Common myeloid progenitor, CD34-positive (primary cell): ENCODE data around the gene DTNB.
A peak's percentile ranks its signal among the peaks of the same experiment; 100 is the strongest.

Experiments
- CTCF ChIA-PET: fragments of 350-600 bp; sonication (Branson Sonifier 250); formaldehyde crosslinking; loops from one replicate; lab custom pipeline; 2021; ENCODE audit warnings: antibody characterized with exemption; lab: Charles Lee
- POLR2A ChIA-PET: fragments of 350-600 bp; sonication (Branson Sonifier 250); formaldehyde crosslinking; loops from one replicate; lab custom pipeline; 2021; ENCODE audit warnings: antibody characterized with exemption; lab: Charles Lee
- DNase-seq, 3 donors: peaks; one replicate each; pipeline versions ENCODE4 v3.0.0 to v3.0.0-alpha.2; 2013
- H3K27ac ChIP-seq, 2 experiments: 1 replicate in 1 of 2; 2 replicates in 1 of 2; pipeline ENCODE4 v1.7.0; 2013; ENCODE audit warnings: inconsistent platforms in 2 of 2, low read length in 2 of 2, mild to moderate bottlenecking in 2 of 2, low read depth in 1 of 2, moderate library complexity in 1 of 2; ENCODE audit not compliant: severe bottlenecking in 2 of 2, insufficient read depth in 1 of 2, poor library complexity in 1 of 2
- H3K27me3 ChIP-seq, 5 experiments: replicated peaks in 2 of 5; 1 replicate in 3 of 5; 2 replicates in 2 of 5; pipeline versions ENCODE4 v1.6.1 to v1.7.0; 2013; ENCODE audit warnings: low read length in 4 of 5, mild to moderate bottlenecking in 2 of 5, moderate library complexity in 2 of 5, inconsistent platforms in 1 of 5; ENCODE audit not compliant: insufficient read depth in 5 of 5, control insufficient read depth in 4 of 5
- H3K36me3 ChIP-seq, 4 experiments: 1 replicate in 2 of 4; 2 replicates in 2 of 4; pipeline versions ENCODE4 v1.6.1 to v1.7.0; 2013; ENCODE audit warnings: low read length in 3 of 4, control low read depth in 1 of 4, mild to moderate bottlenecking in 1 of 4; ENCODE audit not compliant: control insufficient read depth in 4 of 4, insufficient read depth in 4 of 4
- H3K4me1 ChIP-seq, 4 experiments: 1 replicate in 3 of 4; 2 replicates in 1 of 4; pipeline versions ENCODE4 v1.6.1 to v1.7.1; 2013; ENCODE audit warnings: low read length in 3 of 4, mild to moderate bottlenecking in 3 of 4, control low read depth in 1 of 4, inconsistent platforms in 1 of 4, moderate library complexity in 1 of 4; ENCODE audit not compliant: control insufficient read depth in 4 of 4, insufficient read depth in 4 of 4; ENCODE audit errors: control extremely low read depth in 1 of 4
- H3K4me3 ChIP-seq, 7 experiments: 1 replicate in 4 of 7; 2 replicates in 3 of 7; pipeline versions ENCODE4 v1.5.1 to v1.7.0; 2013; ENCODE audit warnings: mild to moderate bottlenecking in 7 of 7, low read length in 6 of 7, moderate library complexity in 6 of 7, inconsistent platforms in 2 of 7, low read depth in 2 of 7, control low read depth in 1 of 7; ENCODE audit not compliant: insufficient read depth in 4 of 7, control insufficient read depth in 1 of 7; ENCODE audit errors: extremely low read depth in 1 of 7
- H3K9me3 ChIP-seq, 5 experiments: 1 replicate in 4 of 5; 2 replicates in 1 of 5; pipeline versions ENCODE4 v1.6.1 to v1.7.1; 2013; ENCODE audit warnings: low read length in 4 of 5, mild to moderate bottlenecking in 2 of 5, inconsistent platforms in 1 of 5, low read depth in 1 of 5, moderate library complexity in 1 of 5; ENCODE audit not compliant: control insufficient read depth in 4 of 5, insufficient read depth in 2 of 5; ENCODE audit errors: control extremely low read depth in 1 of 5
- WGBS: methylation state at CpG from one replicate; pipeline ENCODE4 v1.1.5; 2013; ENCODE audit not compliant: insufficient coverage; 5-methylcytosine and 5-hydroxymethylcytosine counted together

DTNB gene

DNA sequence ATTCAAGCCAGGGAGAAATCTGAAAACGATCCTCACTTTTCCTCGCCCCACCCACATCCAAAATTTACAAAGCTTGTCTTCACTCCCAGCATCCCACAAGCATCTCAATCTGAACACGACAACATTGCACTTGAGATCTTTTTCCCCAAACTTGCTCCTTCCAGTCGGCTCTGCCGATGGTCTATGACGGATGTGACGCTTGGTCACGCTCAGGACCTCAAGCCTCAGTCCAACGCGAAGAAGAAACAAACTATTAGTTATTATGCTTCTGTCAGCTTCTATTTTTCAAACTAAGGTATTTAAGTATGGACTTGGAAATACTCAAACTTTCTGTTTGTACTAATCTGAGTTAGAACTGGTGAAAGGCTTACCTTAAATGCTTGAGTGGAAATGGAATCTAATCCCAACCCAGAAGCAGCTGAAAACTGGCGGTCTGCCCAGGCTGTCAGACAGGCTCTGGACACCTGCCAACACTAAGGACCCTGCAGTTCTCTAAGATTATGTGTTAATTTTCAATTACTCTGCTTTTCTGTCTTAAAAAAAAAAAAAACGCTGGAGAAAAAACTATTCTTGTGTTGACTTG lies 199.5 kb downstream of the DTNB start:
- Histone ChIP-seq H3K27ac (no peak overlapping the region), H3K27me3 (no peaks in the 10 kb centered on the region), H3K36me3 (peaks cover 0 to 13% (median 4%) of the 10 kb centered on the region in 4 experiments), H3K4me3 (no peak overlapping the region), H3K9me3 (peaks cover 2 to 14% (median 9%) of the 10 kb centered on the region in 5 experiments), H3K4me1 (peaks cover 0 to 4% (median 0%) of the 10 kb centered on the region in 4 experiments)
- peak; percentile 20 to 70 (median 69) for DNase-seq
- 89% methylated on average over 9 of the region's 12 CpGs for WGBS
- ChIA-PET CTCF (interaction anchor here (1.5 kb wide), 2 partner anchors 10 to 17 kb away, joined by 3 read pairs; no protein-coding TSS in a partner anchor), POLR2A (no interaction called here)

DNA sequence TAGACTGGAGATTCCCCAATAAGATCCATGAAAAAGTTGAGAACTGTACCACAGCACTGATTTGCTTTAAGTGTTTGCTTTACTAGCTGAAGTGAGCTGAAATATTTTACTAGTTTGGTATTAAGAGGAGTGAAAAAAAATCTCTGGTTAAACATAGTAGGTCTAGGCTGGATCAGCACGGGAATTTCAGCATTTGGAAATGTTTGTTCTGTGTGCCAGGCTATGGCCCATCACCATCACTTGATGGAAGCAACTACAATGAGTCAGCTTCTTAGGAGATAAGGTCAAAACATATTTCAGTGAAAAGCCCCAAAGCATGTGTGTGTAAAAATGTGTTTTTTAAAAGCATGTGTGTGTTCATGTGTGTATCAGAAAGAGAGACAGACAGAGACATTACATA lies 200.2 kb downstream of the DTNB start:
- CTCF ChIA-PET, result interaction anchor here (1.1 to 1.5 kb wide), 2 partner anchors 16 to 19 kb away, joined by 3 read pairs; no protein-coding TSS in a partner anchor

DNA sequence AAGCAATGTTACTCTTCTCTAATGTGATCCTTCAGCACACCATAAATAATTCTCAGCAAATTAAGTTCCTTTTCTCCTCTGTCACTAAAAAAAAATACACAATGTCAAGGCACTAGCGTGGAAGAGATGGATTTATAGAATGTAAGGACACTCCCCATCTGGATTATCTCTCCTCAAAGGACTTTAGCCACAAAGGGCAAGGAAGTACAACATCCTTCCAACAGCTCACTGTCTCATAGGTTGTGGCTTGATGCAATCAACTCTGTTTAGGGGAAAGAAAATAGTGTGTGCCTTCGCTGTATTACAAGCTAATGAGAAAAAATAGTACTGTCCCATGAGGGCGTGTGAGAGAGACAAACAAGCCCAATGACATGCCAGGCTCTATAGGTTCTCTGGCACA lies 202.6 kb downstream of the DTNB start:
- 94% methylated on average over 2 of the region's 3 CpGs for WGBS
- Histone ChIP-seq H3K9me3 (peaks cover 2 to 9% (median 8%) of the 10 kb centered on the region in 5 experiments), H3K4me1 (peaks cover 0 to 4% (median 0%) of the 10 kb centered on the region in 4 experiments), H3K36me3 (peaks cover 0 to 5% (median 2%) of the 10 kb centered on the region in 4 experiments), H3K27ac (no peak overlapping the region), H3K4me3 (no peak overlapping the region), H3K27me3 (no peaks in the 10 kb centered on the region)
- CTCF ChIA-PET, result no interaction called here
- POLR2A ChIA-PET, result no interaction called here
- DNase-seq, result no peak

More for the DNA sequence above, 200.2 kb downstream of the DTNB start:
- H3K9me3 ChIP-seq, result peaks cover 2 to 14% (median 9%) of the 10 kb centered on the region in 5 experiments
- H3K27me3 ChIP-seq, result no peaks in the 10 kb centered on the region
- no peak for DNase-seq
- H3K36me3 ChIP-seq, result peaks cover 0 to 11% (median 2%) of the 10 kb centered on the region in 4 experiments
- POLR2A ChIA-PET, result no interaction called here
- no peak overlapping the region for H3K4me3 ChIP-seq
- no peak overlapping the region for H3K27ac ChIP-seq
- WGBS, result no CpG with 5 or more reads among the region's 1 CpG
- H3K4me1 ChIP-seq, result peaks cover 0 to 4% (median 0%) of the 10 kb centered on the region in 4 experiments

DNA sequence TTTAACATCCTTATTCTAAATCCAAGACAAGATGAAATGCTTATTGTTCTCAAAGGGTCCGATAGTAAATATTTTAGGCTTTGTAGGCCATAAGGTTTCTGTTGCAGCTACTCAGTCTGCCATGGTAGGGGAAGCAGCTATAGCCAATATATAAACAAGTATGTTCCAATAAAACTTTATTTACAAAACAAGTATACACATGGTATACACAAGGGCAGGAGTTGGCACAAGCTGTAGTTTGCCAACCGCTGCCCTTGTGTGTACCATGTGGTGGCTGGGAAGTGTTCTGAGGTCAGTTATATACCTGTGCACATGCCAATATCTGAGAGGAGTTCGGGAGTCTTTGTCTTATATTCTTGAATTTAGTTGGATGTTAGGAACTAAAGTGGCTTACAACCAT lies 205.6 kb downstream of the DTNB start:
- no peaks in the 10 kb centered on the region for H3K36me3 ChIP-seq
- no peak for DNase-seq
- POLR2A ChIA-PET, result no interaction called here
- 100% methylated on average over 1 of the region's 3 CpGs for whole genome bisulfite sequencing
- CTCF ChIA-PET, result interaction anchor here (0.6 kb wide), 1 partner anchor 49 kb away, joined by 3 read pairs; no protein-coding TSS in a partner anchor
- no peak overlapping the region for H3K27ac ChIP-seq
- no peak overlapping the region for H3K4me3 ChIP-seq
- no peaks in the 10 kb centered on the region for H3K27me3 ChIP-seq
- H3K9me3 ChIP-seq, result no peaks in the 10 kb centered on the region
- H3K4me1 ChIP-seq, result no peaks in the 10 kb centered on the region

DNA sequence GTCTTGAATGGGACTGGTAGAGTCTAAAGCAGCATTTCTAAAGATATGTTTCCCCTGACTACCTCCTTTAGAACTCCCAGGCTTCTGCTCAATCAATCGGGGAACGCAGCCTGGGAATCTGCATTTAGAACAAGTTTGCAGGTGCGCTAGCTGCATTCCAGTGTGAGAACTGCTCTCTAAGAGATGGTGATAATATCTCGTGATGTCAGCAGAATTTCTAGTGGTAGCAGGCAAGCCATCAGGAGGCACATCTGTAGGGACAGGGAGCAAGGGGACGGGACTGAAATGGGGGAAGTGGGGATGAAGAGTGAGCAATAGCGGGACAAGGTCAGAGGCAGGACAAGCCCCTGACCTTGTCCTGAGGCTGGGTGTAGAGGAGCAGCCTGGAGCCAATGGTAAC lies 211.4 kb downstream of the DTNB start:
- Histone ChIP-seq H3K4me1 (peaks cover 0 to 3% (median 0%) of the 10 kb centered on the region in 4 experiments), H3K27ac (no peak overlapping the region), H3K9me3 (no peaks in the 10 kb centered on the region), H3K4me3 (no peak overlapping the region), H3K27me3 (no peaks in the 10 kb centered on the region), H3K36me3 (no peaks in the 10 kb centered on the region)
- CTCF ChIA-PET, result no interaction called here
- no peak for DNase-seq
- POLR2A ChIA-PET, result no interaction called here
- 93% methylated on average over 6 of the region's 6 CpGs for WGBS

DNA sequence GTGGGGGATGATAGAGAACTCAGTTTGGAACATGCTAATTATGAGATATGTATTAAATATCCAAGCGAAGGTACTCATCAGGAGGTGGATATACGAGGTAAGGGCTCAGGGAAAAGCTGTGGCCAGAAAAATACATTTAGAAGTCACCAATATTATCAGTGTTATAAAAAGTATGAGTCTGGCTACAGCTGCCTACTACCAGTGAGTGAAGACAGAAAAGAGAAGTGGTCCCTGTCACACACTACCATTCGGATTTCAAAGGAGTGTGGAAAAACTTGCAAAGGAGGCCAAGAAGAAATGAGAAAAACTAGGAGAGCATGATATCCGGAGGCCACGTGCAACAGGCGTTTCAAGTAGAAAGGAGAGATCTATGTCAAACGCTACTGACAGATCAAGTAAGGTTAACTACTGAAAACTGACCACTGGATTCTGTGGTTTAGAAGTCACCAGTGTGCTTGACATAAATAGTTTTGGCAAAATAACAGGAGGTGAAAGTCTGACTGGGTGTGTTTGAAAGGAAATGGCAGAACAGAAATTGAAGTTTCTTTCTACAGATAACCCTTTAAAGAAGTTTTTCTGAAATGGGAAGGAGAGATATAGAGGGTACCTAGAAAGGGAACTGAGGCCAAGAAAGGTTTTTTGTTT lies 213.0 kb downstream of the DTNB start:
- whole genome bisulfite sequencing, result 95% methylated on average over 5 of the region's 7 CpGs
- no peak for DNase-seq
- ChIA-PET CTCF (no interaction called here), POLR2A (no interaction called here)
- Histone ChIP-seq H3K9me3 (no peaks in the 10 kb centered on the region), H3K4me3 (no peak overlapping the region), H3K4me1 (peaks cover 0 to 3% (median 0%) of the 10 kb centered on the region in 4 experiments), H3K27me3 (no peaks in the 10 kb centered on the region), H3K36me3 (no peaks in the 10 kb centered on the region), H3K27ac (no peak overlapping the region)
